H1 (cell line): ENCODE data around the gene TNRC6A.

Experiments used
- POLR2A ChIP-seq, 2 experiments: IDR thresholded peaks; 1 replicate in 1 of 2; 2 replicates in 1 of 2; pipeline ENCODE4 v1.6.1; 2011; ENCODE audit warnings: low read depth in 2 of 2, low read length in 2 of 2, mild to moderate bottlenecking in 2 of 2; ENCODE audit errors: control extremely low read depth in 1 of 2
- POLR2AphosphoS5 ChIP-seq: IDR thresholded peaks from 2 replicates; pipeline ENCODE4 v1.6.1; 2011; ENCODE audit warnings: low read depth, low read length
- SP2 ChIP-seq: IDR thresholded peaks from 2 replicates; pipeline ENCODE4 v1.6.1; 2012; ENCODE audit warnings: mild to moderate bottlenecking, low read length, inconsistent platforms
- TF ChIP-seq, protein P1 (sequence below), 3 experiments: IDR thresholded peaks; 1 replicate in 2 of 3; 2 replicates in 1 of 3; pipeline versions ENCODE4 v1.5.1 to v1.6.1; 2011; ENCODE audit warnings: low read length in 3 of 3, mild to moderate bottlenecking in 3 of 3, inconsistent platforms in 2 of 3, low read depth in 1 of 3, moderate library complexity in 1 of 3; ENCODE audit not compliant: insufficient read depth in 1 of 3; ENCODE audit errors: control extremely low read depth in 1 of 3

DNA sequence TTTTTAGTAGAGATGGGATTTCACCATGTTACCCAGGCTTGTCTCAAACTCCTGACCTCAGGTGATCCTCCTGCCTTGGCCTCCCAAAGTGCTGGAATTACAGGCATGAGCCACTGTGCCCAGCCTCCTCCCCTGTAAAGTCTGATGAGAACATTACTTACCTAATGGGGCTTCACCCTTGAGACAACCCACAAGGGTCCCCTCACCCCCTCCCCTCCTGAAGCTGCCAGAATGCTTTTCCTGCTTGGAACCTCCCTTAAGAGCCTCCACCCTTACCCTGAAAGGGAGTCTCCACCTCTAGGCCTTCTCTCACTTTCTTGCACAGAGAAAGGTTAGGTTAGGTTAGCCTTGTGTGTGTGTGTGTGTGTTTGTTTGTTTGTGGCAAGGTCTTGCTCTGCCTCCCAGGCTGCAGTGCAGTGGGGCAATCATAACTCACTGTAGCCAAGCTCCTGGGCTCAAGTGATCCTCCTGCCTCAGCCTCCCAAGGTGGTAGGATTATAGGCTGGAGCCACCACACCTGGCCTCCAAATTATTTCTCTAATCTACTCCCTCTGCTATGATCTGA, 125.2 kb downstream of the TNRC6A start:
- TF ChIP-seq POLR2AphosphoS5: no peak
- TF ChIP-seq, protein P1, sequence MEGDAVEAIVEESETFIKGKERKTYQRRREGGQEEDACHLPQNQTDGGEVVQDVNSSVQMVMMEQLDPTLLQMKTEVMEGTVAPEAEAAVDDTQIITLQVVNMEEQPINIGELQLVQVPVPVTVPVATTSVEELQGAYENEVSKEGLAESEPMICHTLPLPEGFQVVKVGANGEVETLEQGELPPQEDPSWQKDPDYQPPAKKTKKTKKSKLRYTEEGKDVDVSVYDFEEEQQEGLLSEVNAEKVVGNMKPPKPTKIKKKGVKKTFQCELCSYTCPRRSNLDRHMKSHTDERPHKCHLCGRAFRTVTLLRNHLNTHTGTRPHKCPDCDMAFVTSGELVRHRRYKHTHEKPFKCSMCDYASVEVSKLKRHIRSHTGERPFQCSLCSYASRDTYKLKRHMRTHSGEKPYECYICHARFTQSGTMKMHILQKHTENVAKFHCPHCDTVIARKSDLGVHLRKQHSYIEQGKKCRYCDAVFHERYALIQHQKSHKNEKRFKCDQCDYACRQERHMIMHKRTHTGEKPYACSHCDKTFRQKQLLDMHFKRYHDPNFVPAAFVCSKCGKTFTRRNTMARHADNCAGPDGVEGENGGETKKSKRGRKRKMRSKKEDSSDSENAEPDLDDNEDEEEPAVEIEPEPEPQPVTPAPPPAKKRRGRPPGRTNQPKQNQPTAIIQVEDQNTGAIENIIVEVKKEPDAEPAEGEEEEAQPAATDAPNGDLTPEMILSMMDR (IDR thresholded peaks at IDR 0.05; ENCODE audit: control extremely low read depth in 1 of 3, insufficient read depth in 1 of 3, low read depth in 1 of 3, low read length in 3 of 3): no peak
- TF ChIP-seq SP2: no peak
- no peak for TF ChIP-seq POLR2A (IDR thresholded peaks at IDR 0.05; ENCODE audit: control extremely low read depth in 1 of 2, low read depth in 2 of 2, low read length in 2 of 2)
